Measurements from ENCODE around the gene TMEM273.
"Not testable (repeated sequence)": the region's sequence is repeated elsewhere in the genome, so short reads cannot be mapped to it uniquely, and the experiment has no call there.

TMEM273 gene

DNA sequence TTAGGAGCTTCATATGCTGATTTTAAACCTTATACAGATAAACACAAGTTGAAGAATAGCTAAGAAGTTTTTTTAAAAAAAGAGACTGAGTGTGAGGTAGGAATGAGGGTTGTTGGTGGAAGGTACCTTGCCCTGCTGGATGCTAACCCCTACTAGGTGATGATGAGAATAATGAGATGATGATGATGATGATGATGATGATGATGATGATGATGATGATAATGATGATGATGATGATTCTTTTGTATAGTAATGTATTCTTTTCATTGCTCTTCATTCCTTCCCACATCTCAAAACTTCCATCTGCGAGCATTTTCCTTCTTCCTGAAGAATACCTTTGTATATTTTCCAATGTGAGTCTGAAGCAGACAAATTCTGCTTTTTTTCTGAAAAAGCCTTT lies 14.1 kb upstream of the TMEM273 start:
- H2BK15ac ChIP-seq (ENCODE audit: low read depth, poor library complexity, severe bottlenecking) = no peak overlapping the region
- H2BK5ac ChIP-seq (ENCODE audit: low read depth, low read length, poor library complexity, severe bottlenecking) = no peak overlapping the region
- H3K23ac ChIP-seq (ENCODE audit: low read length in 2 of 2) = no peak overlapping the region
- no peak overlapping the region for H2AK5ac ChIP-seq (ENCODE audit: low read length, severe bottlenecking)
- no peak overlapping the region for H3K9ac ChIP-seq (ENCODE audit: low read length)
- peaks cover 3 to 14% of the 10 kb centered on the region in 2 experiments for H3K27me3 ChIP-seq (ENCODE audit: control insufficient read depth in 1 of 2, insufficient read depth in 1 of 2, low read length in 2 of 2)
- H4K8ac ChIP-seq (ENCODE audit: low read length) = no peak overlapping the region
- H3K4me2 ChIP-seq (ENCODE audit: low read length, poor library complexity, severe bottlenecking) = no peak overlapping the region
- no peak overlapping the region for H3K4me3 ChIP-seq (ENCODE audit: insufficient read depth in 1 of 2, low read depth in 1 of 2, low read length in 2 of 2)
- WGBS = no CpG with 5 or more reads among the region's 1 CpG
- no peaks in the 10 kb centered on the region for H3K4me1 ChIP-seq (ENCODE audit: control insufficient read depth, insufficient read depth, low read depth, low read length)
- H2AFZ ChIP-seq (ENCODE audit: low read depth, low read length) = no peak overlapping the region
- no peak overlapping the region for H2BK12ac ChIP-seq (ENCODE audit: low read length in 2 of 2)
- no peaks in the 10 kb centered on the region for H3K9me3 ChIP-seq (ENCODE audit: control insufficient read depth, low read length)
- H2BK120ac ChIP-seq (ENCODE audit: low read depth, low read length) = no peak overlapping the region
- no peak overlapping the region for H4K91ac ChIP-seq (ENCODE audit: low read length)
- DNase-seq = no peak
- no peak overlapping the region for H3K4ac ChIP-seq (ENCODE audit: low read depth in 1 of 2, low read length in 2 of 2)
- H3K18ac ChIP-seq (ENCODE audit: low read depth in 1 of 2, low read length in 2 of 2) = no peak overlapping the region
- no peak overlapping the region for H3K14ac ChIP-seq (ENCODE audit: low read length in 2 of 2)
- no peaks in the 10 kb centered on the region for H3K79me1 ChIP-seq (replicated peaks; ENCODE audit: low read length, poor library complexity, severe bottlenecking)
- H3K27ac ChIP-seq (ENCODE audit: low read length, poor library complexity, severe bottlenecking) = no peak overlapping the region
- no peaks in the 10 kb centered on the region for H3K36me3 ChIP-seq (ENCODE audit: control insufficient read depth in 1 of 2, insufficient read depth in 2 of 2, low read depth in 1 of 2, low read length in 2 of 2)

DNA sequence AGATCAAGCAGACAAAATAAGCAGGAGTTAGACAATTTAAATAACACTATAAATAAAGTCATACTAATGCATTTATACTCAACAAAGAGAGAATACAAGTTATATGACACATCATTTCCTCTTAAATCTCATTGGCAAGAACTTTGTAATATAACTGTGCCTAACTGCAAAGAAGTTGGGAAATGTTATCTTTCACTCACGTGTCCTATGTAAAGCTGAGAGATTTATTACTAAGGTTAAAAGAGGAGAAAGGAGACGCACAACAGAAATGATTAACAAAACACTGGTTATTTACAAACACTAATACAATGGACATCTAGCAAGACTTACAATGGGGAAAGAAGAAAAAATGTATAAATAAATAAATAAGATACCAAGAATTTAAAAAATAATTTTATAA lies 12.7 kb upstream of the TMEM273 start:
- Histone ChIP-seq H4K8ac (ENCODE audit: low read length) (no peak overlapping the region), H2AK5ac (ENCODE audit: low read length, severe bottlenecking) (no peak overlapping the region), H3K9ac (ENCODE audit: low read length) (no peak overlapping the region), H3K18ac (ENCODE audit: low read depth in 1 of 2, low read length in 2 of 2) (no peak overlapping the region), H3K27ac (ENCODE audit: low read length, poor library complexity, severe bottlenecking) (no peak overlapping the region), H2BK15ac (ENCODE audit: low read depth, poor library complexity, severe bottlenecking) (no peak overlapping the region), H3K9me3 (ENCODE audit: control insufficient read depth, low read length) (no peaks in the 10 kb centered on the region), H3K4me1 (ENCODE audit: control insufficient read depth, insufficient read depth, low read depth, low read length) (no peaks in the 10 kb centered on the region), H3K36me3 (ENCODE audit: control insufficient read depth in 1 of 2, insufficient read depth in 2 of 2, low read depth in 1 of 2, low read length in 2 of 2) (no peaks in the 10 kb centered on the region), H3K79me1 (replicated peaks; ENCODE audit: low read length, poor library complexity, severe bottlenecking) (no peaks in the 10 kb centered on the region), H2BK120ac (ENCODE audit: low read depth, low read length) (no peak overlapping the region), H3K27me3 (ENCODE audit: control insufficient read depth in 1 of 2, insufficient read depth in 1 of 2, low read length in 2 of 2) (peaks cover 0 to 3% of the 10 kb centered on the region in 2 experiments), H2AFZ (ENCODE audit: low read depth, low read length) (no peak overlapping the region), H2BK5ac (ENCODE audit: low read depth, low read length, poor library complexity, severe bottlenecking) (peak overlapping the region; percentile 19), H3K4me3 (ENCODE audit: insufficient read depth in 1 of 2, low read depth in 1 of 2, low read length in 2 of 2) (no peak overlapping the region), H3K4ac (ENCODE audit: low read depth in 1 of 2, low read length in 2 of 2) (no peak overlapping the region), H3K4me2 (ENCODE audit: low read length, poor library complexity, severe bottlenecking) (no peak overlapping the region), H3K23ac (ENCODE audit: low read length in 2 of 2) (no peak overlapping the region), H3K14ac (ENCODE audit: low read length in 2 of 2) (no peak overlapping the region), H4K91ac (ENCODE audit: low read length) (no peak overlapping the region), H2BK12ac (ENCODE audit: low read length in 2 of 2) (no peak overlapping the region)
- no peak for DNase-seq
- WGBS = no CpG with 5 or more reads among the region's 2 CpGs

DNA sequence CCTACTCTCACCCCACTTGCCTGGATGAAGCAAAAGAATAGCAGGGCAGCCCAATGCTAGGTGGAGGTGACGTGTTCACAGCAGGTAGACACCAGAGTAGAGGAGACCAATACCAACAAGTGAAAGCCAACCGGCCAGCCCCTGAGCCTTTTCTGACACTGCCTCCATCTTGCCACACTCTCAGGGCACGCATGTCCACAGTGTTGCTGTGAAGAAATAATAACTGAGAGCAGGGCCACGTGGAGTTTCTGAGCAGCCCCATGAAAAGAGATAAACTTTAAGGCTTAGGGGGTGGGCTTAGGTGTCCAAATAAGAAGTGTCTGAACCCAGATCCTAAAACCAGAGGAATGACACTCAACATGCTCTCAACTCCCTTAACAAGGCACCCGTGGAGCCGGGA lies 9.0 kb upstream of the TMEM273 start:
- no peak overlapping the region for H3K14ac ChIP-seq (ENCODE audit: low read length in 2 of 2)
- H3K4me1 ChIP-seq (ENCODE audit: control insufficient read depth, insufficient read depth, low read depth, low read length) = no peaks in the 10 kb centered on the region
- no peak overlapping the region for H2BK12ac ChIP-seq (ENCODE audit: low read length in 2 of 2)
- no peak overlapping the region for H4K91ac ChIP-seq (ENCODE audit: low read length)
- no peak overlapping the region for H3K4me2 ChIP-seq (ENCODE audit: low read length, poor library complexity, severe bottlenecking)
- no peak overlapping the region for H3K23ac ChIP-seq (ENCODE audit: low read length in 2 of 2)
- H2BK15ac ChIP-seq (ENCODE audit: low read depth, poor library complexity, severe bottlenecking) = no peak overlapping the region
- H3K4ac ChIP-seq (ENCODE audit: low read depth in 1 of 2, low read length in 2 of 2) = no peak overlapping the region
- no peak overlapping the region for H3K4me3 ChIP-seq (ENCODE audit: insufficient read depth in 1 of 2, low read depth in 1 of 2, low read length in 2 of 2)
- H3K27ac ChIP-seq (ENCODE audit: low read length, poor library complexity, severe bottlenecking) = no peak overlapping the region
- H3K9me3 ChIP-seq (ENCODE audit: control insufficient read depth, low read length) = no peaks in the 10 kb centered on the region
- H2AFZ ChIP-seq (ENCODE audit: low read depth, low read length) = no peak overlapping the region
- no peak overlapping the region for H2AK5ac ChIP-seq (ENCODE audit: low read length, severe bottlenecking)
- no peak for DNase-seq
- H4K8ac ChIP-seq (ENCODE audit: low read length) = no peak overlapping the region
- WGBS = 72% methylated on average over 6 of the region's 6 CpGs
- H3K79me1 ChIP-seq (replicated peaks; ENCODE audit: low read length, poor library complexity, severe bottlenecking) = no peaks in the 10 kb centered on the region
- no peak overlapping the region for H2BK5ac ChIP-seq (ENCODE audit: low read depth, low read length, poor library complexity, severe bottlenecking)
- no peak overlapping the region for H3K18ac ChIP-seq (ENCODE audit: low read depth in 1 of 2, low read length in 2 of 2)
- no peaks in the 10 kb centered on the region for H3K36me3 ChIP-seq (ENCODE audit: control insufficient read depth in 1 of 2, insufficient read depth in 2 of 2, low read depth in 1 of 2, low read length in 2 of 2)
- no peak overlapping the region for H3K9ac ChIP-seq (ENCODE audit: low read length)
- no peaks in the 10 kb centered on the region for H3K27me3 ChIP-seq (ENCODE audit: control insufficient read depth in 1 of 2, insufficient read depth in 1 of 2, low read length in 2 of 2)
- no peak overlapping the region for H2BK120ac ChIP-seq (ENCODE audit: low read depth, low read length)

DNA sequence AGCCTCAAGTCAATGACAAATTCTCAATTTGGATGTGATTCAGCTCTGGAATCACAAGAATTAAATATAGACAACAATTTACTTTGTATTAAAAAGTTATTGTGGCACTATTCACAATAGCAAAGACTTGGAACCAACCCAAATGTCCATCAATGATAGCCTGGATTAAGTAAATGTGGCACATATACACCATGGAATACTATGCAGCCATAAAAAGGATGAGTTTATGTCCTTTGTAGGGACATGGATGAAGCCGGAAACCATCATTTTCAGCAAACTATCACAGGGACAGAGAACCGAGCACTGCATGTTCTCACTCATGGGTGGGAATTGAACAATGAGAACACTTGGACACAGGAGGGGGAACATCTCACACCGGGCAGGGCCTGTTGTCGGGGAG lies 7.7 kb upstream of the TMEM273 start:
- H4K91ac ChIP-seq (ENCODE audit: low read length); H3K36me3 ChIP-seq (ENCODE audit: control insufficient read depth in 1 of 2, insufficient read depth in 2 of 2, low read depth in 1 of 2, low read length in 2 of 2); H4K8ac ChIP-seq (ENCODE audit: low read length); H3K4me1 ChIP-seq (ENCODE audit: control insufficient read depth, insufficient read depth, low read depth, low read length); H2BK5ac ChIP-seq (ENCODE audit: low read depth, low read length, poor library complexity, severe bottlenecking); H2BK120ac ChIP-seq (ENCODE audit: low read depth, low read length); H3K4me2 ChIP-seq (ENCODE audit: low read length, poor library complexity, severe bottlenecking); DNase-seq; H2BK12ac ChIP-seq (ENCODE audit: low read length in 2 of 2); H3K4ac ChIP-seq (ENCODE audit: low read depth in 1 of 2, low read length in 2 of 2); H3K9me3 ChIP-seq (ENCODE audit: control insufficient read depth, low read length); H3K4me3 ChIP-seq (ENCODE audit: insufficient read depth in 1 of 2, low read depth in 1 of 2, low read length in 2 of 2); H3K27ac ChIP-seq (ENCODE audit: low read length, poor library complexity, severe bottlenecking); H3K14ac ChIP-seq (ENCODE audit: low read length in 2 of 2); H3K79me1 ChIP-seq (replicated peaks; ENCODE audit: low read length, poor library complexity, severe bottlenecking); H2AK5ac ChIP-seq (ENCODE audit: low read length, severe bottlenecking); H2AFZ ChIP-seq (ENCODE audit: low read depth, low read length); H3K9ac ChIP-seq (ENCODE audit: low read length); H3K18ac ChIP-seq (ENCODE audit: low read depth in 1 of 2, low read length in 2 of 2); H3K27me3 ChIP-seq (ENCODE audit: control insufficient read depth in 1 of 2, insufficient read depth in 1 of 2, low read length in 2 of 2); H2BK15ac ChIP-seq (ENCODE audit: low read depth, poor library complexity, severe bottlenecking); H3K23ac ChIP-seq (ENCODE audit: low read length in 2 of 2): not testable (repeated sequence)
- 73% methylated on average over 3 of the region's 4 CpGs for WGBS

Measured in mesenchymal stem cell (in vitro differentiated cells and primary cell).